ENCODE results near the gene RPS28.
"Not testable (repeated sequence)": the region's sequence is repeated elsewhere in the genome, so short reads cannot be mapped to it uniquely, and the experiment has no call there.

RPS28 gene

GRCh38 chr19:8343483-8343844 is 22.2 kb downstream of the RPS28 start:
- DNase-seq = no peak

- DNase-seq = not testable (repeated sequence)
These were observed 28.5 kb downstream of the RPS28 start for GRCh38 chr19:8349629-8350372.

- DNase-seq = no peak
These were observed 31.0 kb downstream of the RPS28 start for GRCh38 chr19:8352134-8352827.

- not testable (repeated sequence) for DNase-seq
These were observed 31.5 kb downstream of the RPS28 start for GRCh38 chr19:8352845-8353244.

- DNase-seq = no peak
These were observed 34.5 kb downstream of the RPS28 start for GRCh38 chr19:8355631-8356402.

GRCh38 chr19:8357007-8357521 is 35.8 kb downstream of the RPS28 start:
- DNase-seq = no peak

- no peak for DNase-seq
These were observed 37.7 kb downstream of the RPS28 start for GRCh38 chr19:8358948-8359347.

GRCh38 chr19:8360196-8360595 is 38.9 kb downstream of the RPS28 start:
- no peak for DNase-seq

- DNase-seq = no peak
These were observed 40.9 kb downstream of the RPS28 start for GRCh38 chr19:8361921-8362793.

GRCh38 chr19:8363803-8364771 is 42.8 kb downstream of the RPS28 start, which contains the start of gene ANGPTL4:
Gene ANGPTL4, plus strand, starts transcription at chr19:8364155. Its CDS starts 167 bp downstream, at chr19:8364322.
- peak; percentile 52 for DNase-seq

GRCh38 chr19:8366121-8366581 is 44.9 kb downstream of the RPS28 start:
- no peak for DNase-seq

GRCh38 chr19:8366961-8367326 is 45.6 kb downstream of the RPS28 start:
- no peak for DNase-seq

- DNase-seq = no peak
These were observed 46.2 kb downstream of the RPS28 start for GRCh38 chr19:8367327-8368001.

GRCh38 chr19:8370176-8371010 is 49.1 kb downstream of the RPS28 start:
- no peak for DNase-seq

- DNase-seq = no peak
These were observed 49.9 kb downstream of the RPS28 start for GRCh38 chr19:8371011-8371804.

Data from CD4-positive, alpha-beta T cell treated with Interleukin-17A for 1 hour (primary cell).